ENCODE results near the gene PPIB.
A peak's percentile ranks its signal among the peaks of the same experiment; 100 is the strongest.

The PPIB gene

GRCh38 chr15:64180235-64180824, 17.5 kb upstream of the PPIB start:
- no peak overlapping the region for H3K4me3 ChIP-seq (ENCODE audit: low read depth, low read length)
- no peak for TF ChIP-seq CTCF (IDR thresholded peaks at IDR 0.05; ENCODE audit: low read depth, low read length, missing control alignments)
- no peak for DNase-seq (ENCODE audit: low read depth)
- in situ Hi-C loops (cut with HindIII; ENCODE audit: low sequenced_read_pairs): loop anchor here (5.0 kb wide), 1 partner anchor 72 kb away; no protein-coding TSS in a partner anchor

- in situ Hi-C loops (cut with HindIII; ENCODE audit: low sequenced_read_pairs): no loop called here
- no peak overlapping the region for H3K4me3 ChIP-seq (ENCODE audit: low read depth, low read length)
- TF ChIP-seq CTCF (IDR thresholded peaks at IDR 0.05; ENCODE audit: low read depth, low read length, missing control alignments): no peak
These were observed 3.5 kb upstream of the PPIB start for GRCh38 chr15:64166102-64166890.

GRCh38 chr15:64164436-64164835, 1.6 kb upstream of the PPIB start:
- TF ChIP-seq CTCF (IDR thresholded peaks at IDR 0.05; ENCODE audit: low read depth, low read length, missing control alignments): no peak
- H3K4me3 ChIP-seq (ENCODE audit: low read depth, low read length): no peak overlapping the region
- DNase-seq (ENCODE audit: low read depth): no peak
- in situ Hi-C loops (cut with HindIII; ENCODE audit: low sequenced_read_pairs): no loop called here

More at GRCh38 chr15:64166102-64166890, 3.5 kb upstream of the PPIB start:
- no peak for DNase-seq (ENCODE audit: low read depth)

GRCh38 chr15:64163659-64164362, 989 bp upstream of the PPIB start:
- in situ Hi-C loops (cut with HindIII; ENCODE audit: low sequenced_read_pairs): no loop called here

GRCh38 chr15:64162478-64162868, 349 bp downstream of the PPIB start:
- in situ Hi-C loops (cut with HindIII; ENCODE audit: low sequenced_read_pairs): no loop called here
- DNase-seq (ENCODE audit: low read depth): no peak
- no peak for TF ChIP-seq CTCF (IDR thresholded peaks at IDR 0.05; ENCODE audit: low read depth, low read length, missing control alignments)

More at GRCh38 chr15:64163659-64164362, 989 bp upstream of the PPIB start:
- H3K4me3 ChIP-seq (ENCODE audit: low read depth, low read length): peak overlapping the region; percentile 81
- no peak for DNase-seq (ENCODE audit: low read depth)
- no peak for TF ChIP-seq CTCF (IDR thresholded peaks at IDR 0.05; ENCODE audit: low read depth, low read length, missing control alignments)

DNA sequence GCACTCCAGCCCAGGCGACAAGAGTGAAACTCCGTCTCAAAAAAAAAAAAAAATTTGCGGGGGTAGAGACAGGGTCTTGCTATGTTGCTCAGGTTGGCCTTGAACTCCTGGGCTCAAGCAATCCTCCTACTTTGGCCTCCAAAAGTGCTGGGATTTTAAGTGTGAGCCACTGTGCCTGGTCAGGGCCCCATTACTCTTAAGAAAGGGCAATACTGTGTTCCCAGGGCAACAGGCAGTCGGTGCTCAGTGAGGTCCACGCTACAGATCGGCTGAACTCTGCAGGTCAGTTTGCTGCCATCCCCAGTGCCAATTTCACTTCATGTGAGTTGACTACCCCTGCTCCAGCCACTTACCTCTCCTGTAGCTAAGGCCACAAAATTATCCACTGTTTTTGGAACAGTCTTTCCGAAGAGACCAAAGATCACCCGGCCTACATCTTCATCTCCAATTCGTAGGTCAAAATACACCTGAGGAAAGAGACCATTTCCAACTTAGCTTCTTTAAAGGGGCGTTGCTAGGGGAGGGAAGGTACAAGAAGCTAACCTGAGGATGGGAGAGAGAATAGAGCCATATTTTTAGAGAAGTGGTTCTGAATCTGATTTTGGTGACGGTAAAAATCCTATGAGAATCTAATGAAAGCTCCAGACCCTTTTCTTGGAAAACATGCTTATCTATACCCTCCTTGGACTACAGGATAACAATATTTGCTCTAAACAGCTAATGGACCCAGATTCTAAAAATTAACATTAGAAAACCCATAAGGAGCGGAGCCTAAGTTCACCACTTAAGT, 939 bp downstream of the PPIB start:
- no peak for TF ChIP-seq CTCF (IDR thresholded peaks at IDR 0.05; ENCODE audit: low read depth, low read length, missing control alignments)
- no peak for DNase-seq (ENCODE audit: low read depth)
- in situ Hi-C loops (cut with HindIII; ENCODE audit: low sequenced_read_pairs): no loop called here
- peak overlapping the region; percentile 81 for H3K4me3 ChIP-seq (ENCODE audit: low read depth, low read length)

More at GRCh38 chr15:64162478-64162868, 349 bp downstream of the PPIB start:
- H3K4me3 ChIP-seq (ENCODE audit: low read depth, low read length): peak overlapping the region; percentile 81

Data from astrocyte of the cerebellum (primary cell).